PC-3 (cell line): ENCODE measurements around the gene KRTAP19-5. TPM values are rescaled to one million over a fixed set of nuclear protein-coding genes. Genes with fewer than 3 reads are reported as not detected.

Experiments used
- ATAC-seq: fragments of 200-7000 bp; cut with Tn5 transposase; 2 replicates; pipeline ENCODE4 v1.9.1; 2020; ENCODE audit warnings: mild to moderate bottlenecking, moderate library complexity
- BruUV-seq: library from RNA; stranded (reverse); fragments of 400-500 nt; replicated peaks from 2 replicates; lab custom pipeline; 2021; lab: Mats Ljungman, UMichigan
- CTCF ChIA-PET: fragments of 300-600 bp; sonication (Branson Sonifier 250); formaldehyde crosslinking; loops from one replicate; lab custom pipeline; 2022; ENCODE audit warnings: antibody characterized with exemption; lab: Charles Lee
- POLR2A ChIA-PET: fragments of 300-600 bp; sonication (Branson Sonifier 250); formaldehyde crosslinking; loops from one replicate; lab custom pipeline; 2022; ENCODE audit warnings: antibody characterized with exemption; ENCODE audit not compliant: unreplicated experiment; lab: Charles Lee
- DNase-seq: peaks from one replicate; pipeline ENCODE4 v3.0.0-alpha.2; 2015
- H2AFZ ChIP-seq: fragments of 300-600 bp; sonication (generic); 2 replicates; pipeline ENCODE4 v1.6.0; 2016; ENCODE audit warnings: antibody characterized with exemption, low read length
- H3F3A ChIP-seq: fragments of 300-600 bp; sonication (generic); one replicate; pipeline ENCODE4 v1.6.0; 2017; ENCODE audit warnings: antibody characterized with exemption, low read length, control low read depth, mild to moderate bottlenecking; ENCODE audit not compliant: unreplicated experiment
- H3K27ac ChIP-seq: fragments of 300-600 bp; sonication (generic); 2 replicates; pipeline ENCODE4 v1.5.1; 2016; ENCODE audit warnings: mild to moderate bottlenecking, low read length
- H3K27me3 ChIP-seq: fragments of 300-600 bp; sonication (generic); 2 replicates; pipeline ENCODE4 v1.6.1; 2016; ENCODE audit warnings: low read length, mixed read lengths
- H3K36me3 ChIP-seq: fragments of 300-600 bp; sonication (generic); 2 replicates; pipeline ENCODE4 v1.6.1; 2016; ENCODE audit warnings: low read depth, mixed run types, low read length, mixed read lengths
- H3K4me1 ChIP-seq: fragments of 300-600 bp; sonication (generic); 2 replicates; pipeline ENCODE4 v1.5.1; 2016; ENCODE audit warnings: low read length; ENCODE audit not compliant: insufficient read depth
- H3K4me2 ChIP-seq: fragments of 300-600 bp; sonication (generic); 2 replicates; pipeline ENCODE4 v1.6.0; 2016; ENCODE audit warnings: low read length
- H3K4me3 ChIP-seq: fragments of 300-600 bp; sonication (generic); 2 replicates; pipeline ENCODE4 v1.5.1; 2016; ENCODE audit warnings: mild to moderate bottlenecking, low read length, mixed read lengths
- H3K79me2 ChIP-seq: fragments of 300-600 bp; sonication (generic); 2 replicates; pipeline ENCODE4 v1.6.1; 2017; ENCODE audit warnings: low read length, mixed read lengths
- H3K9ac ChIP-seq: fragments of 300-600 bp; sonication (generic); 2 replicates; pipeline ENCODE4 v1.6.0; 2016; ENCODE audit warnings: mild to moderate bottlenecking, low read length
- H3K9me2 ChIP-seq: fragments of 300-600 bp; sonication (generic); replicated peaks from 2 replicates; pipeline ENCODE4 v1.6.1; 2016; ENCODE audit warnings: mixed run types, low read length, mixed read lengths
- H3K9me3 ChIP-seq: fragments of 300-600 bp; sonication (generic); 2 replicates; pipeline ENCODE4 v1.6.1; 2016; ENCODE audit warnings: low read length, mixed read lengths
- H4K20me1 ChIP-seq: fragments of 300-600 bp; sonication (generic); 2 replicates; pipeline ENCODE4 v1.6.1; 2016; ENCODE audit warnings: low read length, mixed read lengths
- EZH2 ChIP-seq: fragments of 300-600 bp; sonication (generic); IDR thresholded peaks from one replicate; pipeline ENCODE4 v1.6.1; 2017; ENCODE audit warnings: antibody characterized with exemption, mild to moderate bottlenecking, low read length; ENCODE audit not compliant: unreplicated experiment
- EZH2phosphoT487 ChIP-seq: fragments of 300-600 bp; sonication (generic); IDR thresholded peaks from 2 replicates; pipeline ENCODE4 v1.6.1; 2018; ENCODE audit warnings: mild to moderate bottlenecking, antibody characterized with exemption, low read length, borderline replicate concordance
- intact Hi-C: fragments of 100-400 bp; cut with micrococcal nuclease; formaldehyde crosslinking; loops from 2 replicates; pipeline ENCODE4 v1.9.0; 2023
- total RNA-seq: library from RNA; depleted of rRNA; stranded (reverse); fragments of >200 nt; gene quantifications from 2 replicates; pipeline ENCODE4 v1.2.3, GENCODE V29; 2014
- TF ChIP-seq, protein P1 (sequence below): fragments of 300-600 bp; sonication (generic); conservative IDR thresholded peaks from 2 replicates; pipeline ENCODE4 v1.5.1; 2017; ENCODE audit warnings: antibody characterized with exemption, low read depth, mild to moderate bottlenecking, low read length

KRTAP19-5 gene
- total RNA-seq, 1 experiment from 2014 or later = not detected

DNA sequence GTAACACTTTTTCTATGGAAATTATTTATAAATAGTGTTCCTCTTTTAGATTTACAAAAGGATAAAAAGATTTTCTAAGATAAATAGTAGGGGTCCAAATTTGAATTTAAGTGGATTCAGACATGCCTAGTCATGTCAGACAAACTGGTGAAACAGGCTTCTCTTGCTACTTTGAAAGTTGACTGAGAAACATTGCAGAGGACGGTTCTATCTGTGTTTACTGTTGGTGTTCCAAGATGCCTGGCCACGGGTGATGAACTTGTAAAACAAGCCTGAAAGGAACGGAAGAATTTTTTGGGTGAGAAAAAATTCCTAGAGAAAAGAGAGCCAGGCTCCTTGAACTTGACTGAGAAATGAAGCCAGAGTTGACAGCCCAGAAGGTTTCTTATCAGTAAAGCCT, 23.9 kb downstream of the KRTAP19-5 start:
- Histone ChIP-seq H3K27me3 (peaks cover 10% of the 10 kb centered on the region; the same call in 1 of the 2 replicates), H3K4me3 (no peak overlapping the region), H4K20me1 (no peaks in the 10 kb centered on the region), H3K9me2 (no peaks in the 10 kb centered on the region), H3K9me3 (no peaks in the 10 kb centered on the region), H3K36me3 (no peaks in the 10 kb centered on the region), H3K9ac (no peak overlapping the region), H3K79me2 (no peaks in the 10 kb centered on the region), H3K27ac (no peak overlapping the region), H3K4me2 (no peak overlapping the region), H3F3A (no peaks in the 10 kb centered on the region), H2AFZ (no peak overlapping the region), H3K4me1 (no peaks in the 10 kb centered on the region)
- BruUV-seq = no TSS peak
- ChIA-PET POLR2A (no interaction called here), CTCF (no interaction called here)
- intact Hi-C loops = no loop called here
- DNase-seq (no peak), ATAC-seq (no peak)
- no peak for TF ChIP-seq EZH2
- TF ChIP-seq, protein P1, sequence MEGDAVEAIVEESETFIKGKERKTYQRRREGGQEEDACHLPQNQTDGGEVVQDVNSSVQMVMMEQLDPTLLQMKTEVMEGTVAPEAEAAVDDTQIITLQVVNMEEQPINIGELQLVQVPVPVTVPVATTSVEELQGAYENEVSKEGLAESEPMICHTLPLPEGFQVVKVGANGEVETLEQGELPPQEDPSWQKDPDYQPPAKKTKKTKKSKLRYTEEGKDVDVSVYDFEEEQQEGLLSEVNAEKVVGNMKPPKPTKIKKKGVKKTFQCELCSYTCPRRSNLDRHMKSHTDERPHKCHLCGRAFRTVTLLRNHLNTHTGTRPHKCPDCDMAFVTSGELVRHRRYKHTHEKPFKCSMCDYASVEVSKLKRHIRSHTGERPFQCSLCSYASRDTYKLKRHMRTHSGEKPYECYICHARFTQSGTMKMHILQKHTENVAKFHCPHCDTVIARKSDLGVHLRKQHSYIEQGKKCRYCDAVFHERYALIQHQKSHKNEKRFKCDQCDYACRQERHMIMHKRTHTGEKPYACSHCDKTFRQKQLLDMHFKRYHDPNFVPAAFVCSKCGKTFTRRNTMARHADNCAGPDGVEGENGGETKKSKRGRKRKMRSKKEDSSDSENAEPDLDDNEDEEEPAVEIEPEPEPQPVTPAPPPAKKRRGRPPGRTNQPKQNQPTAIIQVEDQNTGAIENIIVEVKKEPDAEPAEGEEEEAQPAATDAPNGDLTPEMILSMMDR = no peak
- no peak for TF ChIP-seq EZH2phosphoT487

DNA sequence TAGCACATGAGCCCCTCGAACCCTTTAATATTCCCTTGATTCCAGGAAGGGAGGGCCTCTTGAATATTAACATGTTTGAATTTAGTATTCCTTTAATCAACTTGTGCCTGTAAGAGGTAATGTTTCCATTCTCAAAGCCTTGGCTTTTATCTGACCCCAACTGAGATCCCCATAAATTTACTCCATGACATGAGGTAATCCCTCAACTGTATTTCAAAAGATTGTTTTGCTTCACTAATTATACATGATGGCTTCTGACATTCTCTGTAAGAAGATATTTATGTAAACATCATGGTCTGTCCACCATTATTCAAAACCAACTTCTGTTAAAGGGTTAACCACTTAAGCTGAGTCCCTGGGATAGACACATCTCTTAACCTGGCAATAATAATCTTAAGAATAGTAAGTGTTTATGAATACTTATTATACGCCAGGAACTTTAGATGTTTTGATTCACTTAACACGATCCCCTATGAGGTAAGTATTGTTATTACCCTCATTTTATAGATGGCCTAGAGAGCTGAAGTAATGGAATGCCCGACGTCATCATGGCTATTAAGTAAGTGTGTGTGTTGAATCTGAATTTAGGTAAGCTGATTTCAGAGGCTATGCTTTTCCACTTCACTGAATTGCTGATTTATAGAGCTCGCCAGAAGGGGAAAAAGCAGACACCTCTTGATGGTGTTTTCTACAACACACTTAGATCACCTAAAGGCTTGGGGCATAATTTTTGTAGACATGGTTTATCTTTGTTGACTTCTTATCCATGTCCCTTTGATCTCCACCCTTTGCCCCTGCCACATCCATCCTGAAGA, 32.8 kb downstream of the KRTAP19-5 start:
- no peaks in the 10 kb centered on the region for H3K27me3 ChIP-seq
- no peaks in the 10 kb centered on the region for H4K20me1 ChIP-seq
- no peaks in the 10 kb centered on the region for H3K4me1 ChIP-seq
- POLR2A ChIA-PET = no interaction called here
- no peak overlapping the region for H3K27ac ChIP-seq
- BruUV-seq = no TSS peak
- H3F3A ChIP-seq = no peaks in the 10 kb centered on the region
- no peak for DNase-seq
- TF ChIP-seq, protein P1 = no peak
- TF ChIP-seq EZH2 = no peak
- no peak for TF ChIP-seq EZH2phosphoT487
- H2AFZ ChIP-seq = no peak overlapping the region
- H3K4me3 ChIP-seq = no peak overlapping the region
- intact Hi-C loops = no loop called here
- no peaks in the 10 kb centered on the region for H3K79me2 ChIP-seq
- no peak overlapping the region for H3K9ac ChIP-seq
- H3K4me2 ChIP-seq = no peak overlapping the region
- no peaks in the 10 kb centered on the region for H3K9me3 ChIP-seq
- CTCF ChIA-PET = no interaction called here
- no peak for ATAC-seq
- no peaks in the 10 kb centered on the region for H3K36me3 ChIP-seq
- 0 out of 2 replicates have a peak, but pooled peaks cover 5% of the 10 kb centered on the region for H3K9me2 ChIP-seq

DNA sequence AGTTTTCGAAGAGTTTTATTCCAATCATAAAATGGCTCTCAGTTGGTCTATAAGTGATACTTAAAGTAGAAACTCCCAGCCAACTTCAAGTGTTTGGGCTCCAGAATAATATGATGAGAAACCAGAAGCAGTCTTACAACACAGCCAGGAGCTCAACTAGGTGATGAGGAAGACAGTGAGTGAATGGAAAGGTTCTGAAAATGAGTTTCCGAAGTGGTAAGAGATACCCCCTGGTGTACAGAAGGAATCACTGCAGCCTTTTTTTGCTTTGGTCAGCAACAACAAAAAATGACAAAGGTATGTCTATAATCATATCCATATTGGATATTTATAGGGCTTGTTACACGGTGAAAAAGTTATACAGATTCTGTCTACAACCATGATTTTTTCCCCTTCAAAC, 38.2 kb downstream of the KRTAP19-5 start:
- no peaks in the 10 kb centered on the region for H3K79me2 ChIP-seq
- no peaks in the 10 kb centered on the region for H3K9me3 ChIP-seq
- POLR2A ChIA-PET = no interaction called here
- H4K20me1 ChIP-seq = no peaks in the 10 kb centered on the region
- no peaks in the 10 kb centered on the region for H3K9me2 ChIP-seq
- peak; percentile 53 for DNase-seq
- H3K36me3 ChIP-seq = no peaks in the 10 kb centered on the region
- ATAC-seq = peak; percentile 35; the same call in 1 of the 2 replicates
- no TSS peak for BruUV-seq
- no peak overlapping the region for H3K4me2 ChIP-seq
- H3K9ac ChIP-seq = no peak overlapping the region
- H3F3A ChIP-seq = no peaks in the 10 kb centered on the region
- TF ChIP-seq EZH2 = no peak
- TF ChIP-seq EZH2phosphoT487 = no peak
- TF ChIP-seq, protein P1 = peak; percentile 79
- intact Hi-C loops = no loop called here
- CTCF ChIA-PET = no interaction called here
- no peaks in the 10 kb centered on the region for H3K4me1 ChIP-seq
- no peaks in the 10 kb centered on the region for H3K27me3 ChIP-seq
- no peak overlapping the region for H3K4me3 ChIP-seq
- H3K27ac ChIP-seq = no peak overlapping the region
- H2AFZ ChIP-seq = no peak overlapping the region
